Measurements from ENCODE around the gene MAP2K3.
"Not testable (repeated sequence)": the region's sequence is repeated elsewhere in the genome, so short reads cannot be mapped to it uniquely, and the experiment has no call there.

DNA sequence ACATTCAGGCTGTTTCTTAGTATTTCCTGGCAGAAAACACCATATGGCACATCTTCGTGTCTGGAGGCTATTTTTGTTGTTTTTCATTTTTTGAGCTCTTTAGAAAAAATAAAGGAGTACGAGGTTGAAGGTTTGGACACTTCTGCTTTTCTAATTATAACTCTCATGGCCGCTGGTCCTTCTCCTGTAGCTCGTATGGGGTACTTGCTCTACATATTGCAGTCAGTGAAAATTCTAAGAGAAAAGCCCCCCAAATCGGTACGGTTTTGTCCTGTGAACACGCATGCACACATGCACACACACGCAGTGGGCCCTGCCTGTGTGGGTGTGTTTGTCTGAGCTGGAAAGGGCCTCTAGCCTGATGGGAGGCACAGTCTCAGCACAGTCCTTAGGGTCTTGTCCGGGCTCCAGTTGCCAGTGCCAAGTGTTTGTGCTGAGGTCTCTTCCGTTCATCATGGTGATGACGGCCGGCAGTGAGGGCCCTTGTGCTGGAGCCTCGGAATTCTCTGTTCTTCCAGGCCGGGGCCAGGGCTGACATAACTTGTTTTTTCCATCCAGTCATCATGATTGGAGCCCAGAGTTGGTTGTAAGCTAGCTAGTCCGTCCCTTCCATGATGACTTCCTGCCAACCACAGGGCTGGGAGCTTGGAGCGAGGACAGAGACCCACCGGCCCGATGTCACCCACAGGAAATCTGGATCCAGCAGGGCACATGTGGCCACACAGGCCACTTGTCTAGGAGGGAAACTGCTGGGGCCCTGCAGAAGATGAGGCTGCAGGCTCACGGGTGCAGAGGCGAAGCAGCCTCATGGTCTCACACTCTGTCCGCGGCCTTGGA lies 26.5 kb downstream of the MAP2K3 start:
- TF ChIP-seq CTCF, POLR2A (IDR thresholded peaks at IDR 0.05): not testable (repeated sequence)
